GM18507 (cell line): ENCODE data around the gene PLSCR4.
"Not testable (repeated sequence)": the region's sequence is repeated elsewhere in the genome, so short reads cannot be mapped to it uniquely, and the experiment has no call there.

Experiments
- DNase-seq: peaks from one replicate; pipeline ENCODE4 v3.0.0; 2011; ENCODE audit warnings: low read depth; ENCODE audit not compliant: insufficient read length; ENCODE audit errors: extremely low spot score
- FAIRE-seq: peaks from 2 replicates; lab custom pipeline; 2011; peaks lifted over from hg19 to GRCh38; lab: Jason Lieb, UNC

Gene PLSCR4

GRCh38 chr3:146250449-146251382, at the start of gene PLSCR4:
Gene PLSCR4, minus strand, starts transcription at chr3:146251105. Its CDS starts 29,034 bp downstream, at chr3:146222071.
- no peak for FAIRE-seq

GRCh38 chr3:146293401-146293800, 42.5 kb upstream of the PLSCR4 start:
- not testable (repeated sequence) for FAIRE-seq

More at GRCh38 chr3:146250449-146251382, at the start of gene PLSCR4:
- DNase-seq, result no peak

GRCh38 chr3:146283781-146284445, 33.0 kb upstream of the PLSCR4 start:
- DNase-seq, result no peak
- no peak for FAIRE-seq

More at GRCh38 chr3:146293401-146293800, 42.5 kb upstream of the PLSCR4 start:
- DNase-seq, result not testable (repeated sequence)

GRCh38 chr3:146280864-146281263, 30.0 kb upstream of the PLSCR4 start:
- FAIRE-seq (no peak), DNase-seq (no peak)

- no peak for FAIRE-seq
- no peak for DNase-seq
These were observed 29.0 kb upstream of the PLSCR4 start for GRCh38 chr3:146279951-146280350.

- FAIRE-seq (no peak), DNase-seq (no peak)
These were observed 28.1 kb upstream of the PLSCR4 start for GRCh38 chr3:146279013-146279412.

GRCh38 chr3:146277953-146278631, 27.2 kb upstream of the PLSCR4 start:
- no peak for DNase-seq
- FAIRE-seq, result no peak

GRCh38 chr3:146275476-146275875, 24.6 kb upstream of the PLSCR4 start:
- no peak for FAIRE-seq
- no peak for DNase-seq

- DNase-seq (no peak), FAIRE-seq (no peak)
These were observed 23.9 kb upstream of the PLSCR4 start for GRCh38 chr3:146274833-146275232.

- DNase-seq (no peak), FAIRE-seq (no peak)
These were observed 23.0 kb upstream of the PLSCR4 start for GRCh38 chr3:146273721-146274407.

- FAIRE-seq (no peak), DNase-seq (no peak)
These were observed 20.3 kb upstream of the PLSCR4 start for GRCh38 chr3:146271180-146271579.

- no peak for DNase-seq
- FAIRE-seq, result no peak
These were observed 18.4 kb upstream of the PLSCR4 start for GRCh38 chr3:146269271-146269670.

- DNase-seq, result no peak
- no peak for FAIRE-seq
These were observed 17.8 kb upstream of the PLSCR4 start for GRCh38 chr3:146268535-146269219.

GRCh38 chr3:146265720-146266119, 14.8 kb upstream of the PLSCR4 start:
- no peak for DNase-seq
- no peak for FAIRE-seq

GRCh38 chr3:146262371-146263110, 11.6 kb upstream of the PLSCR4 start:
- DNase-seq, result no peak
- FAIRE-seq, result no peak

GRCh38 chr3:146259880-146260589, 9.1 kb upstream of the PLSCR4 start:
- FAIRE-seq (no peak), DNase-seq (no peak)

GRCh38 chr3:146256851-146257486, 6.1 kb upstream of the PLSCR4 start:
- FAIRE-seq, result no peak
- no peak for DNase-seq
